GM23338 (cell line): Measurements from ENCODE around the gene SSU72. TPM values are rescaled to one million over a fixed set of nuclear protein-coding genes. Genes with fewer than 3 reads are reported as not detected.

Experiments
- ATAC-seq: fragments of 200-7000 bp; cut with Tn5 transposase; 3 replicates; pipeline ENCODE4 v1.9.1; 2020
- DNase-seq: peaks from one replicate; pipeline ENCODE4 v3.0.0-alpha.2; 2015; ENCODE audit warnings: low spot score
- H2AFZ ChIP-seq: fragments of 200-600 bp; sonication (generic); 2 replicates; pipeline ENCODE4 v1.8.0; 2016; ENCODE audit warnings: antibody characterized with exemption, mild to moderate bottlenecking, moderate library complexity
- H3F3A ChIP-seq: fragments of 200-600 bp; sonication (generic); replicated peaks from 2 replicates; pipeline ENCODE4 v1.8.0; 2017; ENCODE audit warnings: antibody characterized with exemption, mixed run types, low read depth
- H3K27ac ChIP-seq: fragments of 200-600 bp; sonication (generic); 2 replicates; pipeline ENCODE4 v1.6.1; 2016; ENCODE audit warnings: low read depth
- H3K27me3 ChIP-seq: fragments of 200-600 bp; sonication (generic); 2 replicates; pipeline ENCODE4 v1.8.0; 2016; ENCODE audit warnings: mild to moderate bottlenecking, mixed run types, moderate library complexity; ENCODE audit not compliant: insufficient read depth
- H3K36me3 ChIP-seq: fragments of 200-600 bp; sonication (generic); 2 replicates; pipeline ENCODE4 v1.8.0; 2016; ENCODE audit warnings: mild to moderate bottlenecking; ENCODE audit not compliant: insufficient read depth
- H3K4me1 ChIP-seq: fragments of 200-600 bp; sonication (generic); 2 replicates; pipeline ENCODE4 v1.8.0; 2016; ENCODE audit warnings: mild to moderate bottlenecking, moderate library complexity; ENCODE audit not compliant: insufficient read depth
- H3K4me2 ChIP-seq: fragments of 200-600 bp; sonication (generic); 2 replicates; pipeline ENCODE4 v1.7.1; 2017; ENCODE audit warnings: mixed run types
- H3K4me3 ChIP-seq: fragments of 200-600 bp; sonication (generic); 2 replicates; pipeline ENCODE4 v1.6.1; 2016; ENCODE audit warnings: mixed run types
- H3K79me2 ChIP-seq: fragments of 200-600 bp; sonication (generic); replicated peaks from 2 replicates; pipeline ENCODE4 v1.8.0; 2017; ENCODE audit warnings: mild to moderate bottlenecking; ENCODE audit not compliant: insufficient read depth
- H3K9me2 ChIP-seq: fragments of 200-600 bp; sonication (generic); 2 replicates; pipeline ENCODE4 v1.8.0; 2017; ENCODE audit not compliant: insufficient read depth
- H4K20me1 ChIP-seq: fragments of 200-600 bp; sonication (generic); replicated peaks from 2 replicates; pipeline ENCODE4 v1.8.0; 2017; ENCODE audit warnings: mild to moderate bottlenecking; ENCODE audit not compliant: insufficient read depth
- H3K27ac Mint-ChIP-seq: 2 replicates; pipeline ENCODE4 v1.8.0; 2020; ENCODE audit warnings: inconsistent platforms, mild to moderate bottlenecking, moderate library complexity, mixed read lengths
- H3K27me3 Mint-ChIP-seq: 3 replicates; pipeline ENCODE4 v1.8.0; 2022; ENCODE audit warnings: low read depth, mild to moderate bottlenecking, moderate library complexity, mixed read lengths, inconsistent platforms; ENCODE audit not compliant: insufficient read depth, poor library complexity
- H3K36me3 Mint-ChIP-seq: 3 replicates; pipeline ENCODE4 v1.8.0; 2021; ENCODE audit warnings: low read depth, mild to moderate bottlenecking, inconsistent platforms, moderate library complexity, mixed read lengths
- H3K4me1 Mint-ChIP-seq: 3 replicates; pipeline ENCODE4 v1.8.0; 2020; ENCODE audit warnings: mild to moderate bottlenecking, inconsistent platforms, mixed read lengths
- H3K4me3 Mint-ChIP-seq: 3 replicates; pipeline ENCODE4 v1.8.0; 2021; ENCODE audit warnings: moderate library complexity, mild to moderate bottlenecking, inconsistent platforms, mixed read lengths
- H3K9me3 Mint-ChIP-seq: 3 replicates; pipeline ENCODE4 v1.8.0; 2020; ENCODE audit warnings: moderate library complexity, mild to moderate bottlenecking, inconsistent platforms, mixed read lengths
- CREB1 ChIP-seq: fragments of 250-450 bp; sonication (Bioruptor Pico); IDR thresholded peaks from 2 replicates; pipeline ENCODE4 v1.5.0; 2020; ENCODE audit warnings: low read depth, mild to moderate bottlenecking, moderate library complexity
- EZH2 ChIP-seq: fragments of 200-600 bp; sonication (generic); IDR thresholded peaks from one replicate; pipeline ENCODE4 v1.8.0; 2017; ENCODE audit warnings: antibody characterized with exemption, mild to moderate bottlenecking, low read depth; ENCODE audit not compliant: unreplicated experiment
- EZH2phosphoT487 ChIP-seq: fragments of 200-600 bp; sonication (generic); IDR thresholded peaks from one replicate; pipeline ENCODE4 v1.8.1; 2018; ENCODE audit warnings: antibody characterized with exemption; ENCODE audit not compliant: unreplicated experiment
- JUNB ChIP-seq: IDR thresholded peaks from one replicate; pipeline ENCODE4 v1.6.1; 2016; ENCODE audit warnings: antibody characterized with exemption; ENCODE audit not compliant: unreplicated experiment
- NANOG ChIP-seq: IDR thresholded peaks from 2 replicates; pipeline ENCODE4 v1.6.1; 2016; ENCODE audit warnings: antibody characterized with exemption, borderline replicate concordance
- POLR2AphosphoS5 ChIP-seq: IDR thresholded peaks from 2 replicates; pipeline ENCODE4 v1.6.1; 2016; ENCODE audit warnings: antibody characterized with exemption, low read depth
- STAT1 ChIP-seq: IDR thresholded peaks from one replicate; pipeline ENCODE4 v1.6.1; 2016; ENCODE audit warnings: antibody characterized with exemption; ENCODE audit not compliant: unreplicated experiment
- polyA plus RNA-seq: library from polyadenylated mRNA; unstranded; fragments of >200 nt; fragmentation: Nextera tagmentation; extraction: Ambion mirVana; gene quantifications from 2 replicates; pipeline ENCODE4 v1.2.1, GENCODE V29; 2016
- total RNA-seq: library from RNA; depleted of rRNA; stranded (reverse); fragments of >200 nt; shearing (Covaris generic); gene quantifications from 2 replicates; pipeline ENCODE4 v1.2.3, GENCODE V29; 2014
- TF ChIP-seq, protein P1 (sequence below), 2 experiments: fragments of 200-600 bp in 1 of 2; sonication (generic) in 1 of 2; conservative IDR thresholded peaks; 2 replicates each; pipeline versions ENCODE4 v1.5.1 to v1.6.1; 2016 to 2017; ENCODE audit warnings: antibody characterized with exemption in 2 of 2, low read depth in 2 of 2, mild to moderate bottlenecking in 2 of 2, moderate library complexity in 1 of 2
- TF ChIP-seq, protein P2 (sequence below): IDR thresholded peaks from one replicate; pipeline ENCODE4 v1.6.1; 2018; ENCODE audit warnings: antibody characterized with exemption; ENCODE audit not compliant: unreplicated experiment
- TF ChIP-seq, protein P3 (sequence below): IDR thresholded peaks from 2 replicates; pipeline ENCODE4 v1.6.1; 2016; ENCODE audit warnings: antibody characterized with exemption

SSU72 gene
- total and polyA plus RNA-seq, 2 experiments from 2014 or later: 148 to 248 TPM

DNA sequence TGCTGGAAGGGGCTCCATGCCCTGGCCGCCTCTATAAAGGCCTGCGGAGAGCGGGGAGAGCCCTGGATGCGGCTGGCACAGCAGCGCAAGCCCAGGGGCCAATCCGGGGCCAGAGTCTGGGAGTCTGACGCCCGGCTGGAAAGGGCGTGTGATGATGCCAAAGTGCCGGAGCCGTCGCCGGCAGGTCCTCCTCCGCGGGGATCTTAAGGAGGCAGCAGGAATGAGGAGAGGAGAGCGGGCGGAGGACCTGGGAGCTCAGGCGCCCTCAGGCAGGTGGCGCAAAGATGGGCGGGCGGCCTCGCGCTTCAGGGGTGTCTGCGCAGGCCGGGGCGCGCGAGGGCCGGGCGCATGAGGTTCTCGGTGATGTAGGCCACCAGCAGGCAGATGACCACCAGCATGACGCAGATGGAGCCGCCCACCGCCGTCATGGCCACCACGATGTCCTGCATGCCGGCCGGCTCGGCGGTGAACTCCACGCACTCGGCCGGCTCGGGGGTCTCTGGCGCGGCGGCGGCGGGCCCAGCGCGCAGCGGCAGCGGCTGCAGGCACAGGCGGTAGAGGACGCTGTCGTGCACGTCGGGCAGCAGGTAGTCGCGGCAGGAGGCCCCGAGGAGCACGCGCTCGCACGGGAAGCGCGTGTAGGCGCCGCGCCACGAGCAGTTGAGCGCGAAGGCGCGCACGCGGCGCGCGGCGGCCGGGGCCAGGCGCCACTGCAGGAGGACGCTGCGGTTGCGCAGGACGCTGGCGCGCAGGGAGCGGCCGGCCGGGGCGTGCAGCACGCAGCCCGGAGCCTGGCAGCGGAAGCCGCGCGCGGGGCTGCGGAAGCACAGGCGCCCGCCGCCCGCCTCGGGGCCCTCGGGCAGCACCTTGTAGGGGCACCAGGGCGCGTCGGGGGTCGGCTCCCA lies 24.6 kb upstream of the SSU72 start:
- Histone ChIP-seq H4K20me1 (no peaks in the 10 kb centered on the region), H3K36me3 (no peaks in the 10 kb centered on the region), H3F3A (peaks cover 5% of the 10 kb centered on the region; the same call in 1 of the 2 replicates), H3K4me2 (peak overlapping the region; percentile 74), H3K27ac (no peak overlapping the region), H2AFZ (peak overlapping the region; percentile 87; the same call in 1 of the 2 replicates), H3K4me1 (no peaks in the 10 kb centered on the region; the same call in 1 of the 2 replicates), H3K27me3 (peaks cover 34% of the 10 kb centered on the region), H3K79me2 (no peaks in the 10 kb centered on the region), H3K4me3 (peak overlapping the region; percentile 52), H3K9me2 (no peaks in the 10 kb centered on the region)
- peaks cover 41% of the 10 kb centered on the region for H3K27me3 Mint-ChIP-seq
- no peaks in the 10 kb centered on the region for H3K36me3 Mint-ChIP-seq
- TF ChIP-seq CREB1 (CRISPR knock-in tag) (peak; percentile 72), NANOG (no peak), POLR2AphosphoS5 (0 out of 2 replicates have a peak, but pooled peaks have one; percentile 38)
- TF ChIP-seq, protein P1, sequence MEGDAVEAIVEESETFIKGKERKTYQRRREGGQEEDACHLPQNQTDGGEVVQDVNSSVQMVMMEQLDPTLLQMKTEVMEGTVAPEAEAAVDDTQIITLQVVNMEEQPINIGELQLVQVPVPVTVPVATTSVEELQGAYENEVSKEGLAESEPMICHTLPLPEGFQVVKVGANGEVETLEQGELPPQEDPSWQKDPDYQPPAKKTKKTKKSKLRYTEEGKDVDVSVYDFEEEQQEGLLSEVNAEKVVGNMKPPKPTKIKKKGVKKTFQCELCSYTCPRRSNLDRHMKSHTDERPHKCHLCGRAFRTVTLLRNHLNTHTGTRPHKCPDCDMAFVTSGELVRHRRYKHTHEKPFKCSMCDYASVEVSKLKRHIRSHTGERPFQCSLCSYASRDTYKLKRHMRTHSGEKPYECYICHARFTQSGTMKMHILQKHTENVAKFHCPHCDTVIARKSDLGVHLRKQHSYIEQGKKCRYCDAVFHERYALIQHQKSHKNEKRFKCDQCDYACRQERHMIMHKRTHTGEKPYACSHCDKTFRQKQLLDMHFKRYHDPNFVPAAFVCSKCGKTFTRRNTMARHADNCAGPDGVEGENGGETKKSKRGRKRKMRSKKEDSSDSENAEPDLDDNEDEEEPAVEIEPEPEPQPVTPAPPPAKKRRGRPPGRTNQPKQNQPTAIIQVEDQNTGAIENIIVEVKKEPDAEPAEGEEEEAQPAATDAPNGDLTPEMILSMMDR (conservative IDR thresholded peaks at IDR 0.05; ENCODE audit: low read depth in 2 of 2): peak; percentile 38 to 67; a peak in 2 of 4 replicates
- peak; percentile 27 for ATAC-seq
- H3K9me3 Mint-ChIP-seq: no peaks in the 10 kb centered on the region
- H3K4me3 Mint-ChIP-seq: peak overlapping the region; percentile 78
- DNase-seq: peak; percentile 78
- H3K27ac Mint-ChIP-seq: no peak overlapping the region
- peaks cover 11% of the 10 kb centered on the region; the same call in 2 of the 3 replicates for H3K4me1 Mint-ChIP-seq

DNA sequence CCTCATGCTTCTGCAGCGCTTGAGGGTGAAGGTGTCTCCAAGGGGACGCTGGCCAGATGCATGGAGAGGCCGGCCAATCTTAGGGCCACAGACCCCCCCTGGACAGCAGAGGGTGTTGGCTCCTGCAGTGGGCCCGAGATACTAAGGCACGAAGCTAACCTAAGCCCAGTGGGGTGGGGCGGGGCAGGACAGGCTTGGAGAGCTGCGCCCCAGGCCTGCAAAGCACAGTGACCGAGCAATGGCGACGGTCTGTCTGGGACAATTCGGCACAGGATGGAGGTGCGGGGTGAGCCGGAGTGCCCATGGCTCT lies 24.0 kb upstream of the SSU72 start:
- Mint-ChIP-seq H3K36me3 (no peaks in the 10 kb centered on the region), H3K9me3 (no peaks in the 10 kb centered on the region), H3K4me3 (peak overlapping the region; percentile 78), H3K4me1 (peaks cover 11% of the 10 kb centered on the region; the same call in 2 of the 3 replicates), H3K27ac (no peak overlapping the region), H3K27me3 (peaks cover 38% of the 10 kb centered on the region)
- Histone ChIP-seq H3K9me2 (no peaks in the 10 kb centered on the region), H3K4me3 (peak overlapping the region; percentile 52), H3K27me3 (peaks cover 34% of the 10 kb centered on the region), H2AFZ (no peak overlapping the region), H3K79me2 (no peaks in the 10 kb centered on the region), H3K4me1 (no peaks in the 10 kb centered on the region; the same call in 1 of the 2 replicates), H3K36me3 (no peaks in the 10 kb centered on the region), H3K27ac (no peak overlapping the region), H3F3A (peaks cover 5% of the 10 kb centered on the region; the same call in 1 of the 2 replicates), H4K20me1 (no peaks in the 10 kb centered on the region), H3K4me2 (peak overlapping the region; percentile 74)
- DNase-seq (no peak), ATAC-seq (no peak; the same call in 2 of the 3 replicates)
- TF ChIP-seq, protein P2, sequence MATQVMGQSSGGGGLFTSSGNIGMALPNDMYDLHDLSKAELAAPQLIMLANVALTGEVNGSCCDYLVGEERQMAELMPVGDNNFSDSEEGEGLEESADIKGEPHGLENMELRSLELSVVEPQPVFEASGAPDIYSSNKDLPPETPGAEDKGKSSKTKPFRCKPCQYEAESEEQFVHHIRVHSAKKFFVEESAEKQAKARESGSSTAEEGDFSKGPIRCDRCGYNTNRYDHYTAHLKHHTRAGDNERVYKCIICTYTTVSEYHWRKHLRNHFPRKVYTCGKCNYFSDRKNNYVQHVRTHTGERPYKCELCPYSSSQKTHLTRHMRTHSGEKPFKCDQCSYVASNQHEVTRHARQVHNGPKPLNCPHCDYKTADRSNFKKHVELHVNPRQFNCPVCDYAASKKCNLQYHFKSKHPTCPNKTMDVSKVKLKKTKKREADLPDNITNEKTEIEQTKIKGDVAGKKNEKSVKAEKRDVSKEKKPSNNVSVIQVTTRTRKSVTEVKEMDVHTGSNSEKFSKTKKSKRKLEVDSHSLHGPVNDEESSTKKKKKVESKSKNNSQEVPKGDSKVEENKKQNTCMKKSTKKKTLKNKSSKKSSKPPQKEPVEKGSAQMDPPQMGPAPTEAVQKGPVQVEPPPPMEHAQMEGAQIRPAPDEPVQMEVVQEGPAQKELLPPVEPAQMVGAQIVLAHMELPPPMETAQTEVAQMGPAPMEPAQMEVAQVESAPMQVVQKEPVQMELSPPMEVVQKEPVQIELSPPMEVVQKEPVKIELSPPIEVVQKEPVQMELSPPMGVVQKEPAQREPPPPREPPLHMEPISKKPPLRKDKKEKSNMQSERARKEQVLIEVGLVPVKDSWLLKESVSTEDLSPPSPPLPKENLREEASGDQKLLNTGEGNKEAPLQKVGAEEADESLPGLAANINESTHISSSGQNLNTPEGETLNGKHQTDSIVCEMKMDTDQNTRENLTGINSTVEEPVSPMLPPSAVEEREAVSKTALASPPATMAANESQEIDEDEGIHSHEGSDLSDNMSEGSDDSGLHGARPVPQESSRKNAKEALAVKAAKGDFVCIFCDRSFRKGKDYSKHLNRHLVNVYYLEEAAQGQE: no peak
- no peak for TF ChIP-seq JUNB
- TF ChIP-seq CREB1 (CRISPR knock-in tag): no peak
- no peak for TF ChIP-seq EZH2phosphoT487
- no peak for TF ChIP-seq STAT1
- TF ChIP-seq EZH2: no peak
- TF ChIP-seq, protein P3, sequence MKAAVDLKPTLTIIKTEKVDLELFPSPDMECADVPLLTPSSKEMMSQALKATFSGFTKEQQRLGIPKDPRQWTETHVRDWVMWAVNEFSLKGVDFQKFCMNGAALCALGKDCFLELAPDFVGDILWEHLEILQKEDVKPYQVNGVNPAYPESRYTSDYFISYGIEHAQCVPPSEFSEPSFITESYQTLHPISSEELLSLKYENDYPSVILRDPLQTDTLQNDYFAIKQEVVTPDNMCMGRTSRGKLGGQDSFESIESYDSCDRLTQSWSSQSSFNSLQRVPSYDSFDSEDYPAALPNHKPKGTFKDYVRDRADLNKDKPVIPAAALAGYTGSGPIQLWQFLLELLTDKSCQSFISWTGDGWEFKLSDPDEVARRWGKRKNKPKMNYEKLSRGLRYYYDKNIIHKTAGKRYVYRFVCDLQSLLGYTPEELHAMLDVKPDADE: no peak
